ENCODE results near the gene ALK.

Gene ALK

GRCh38 chr2:29954316-29954715 lies 32.9 kb upstream of the ALK start:
- no peak overlapping the region for H3K27ac ChIP-seq (ENCODE audit: low read length)
- TF ChIP-seq EZH2phosphoT487 (IDR thresholded peaks at IDR 0.05; ENCODE audit: low read depth) (no peak), CTCF (IDR thresholded peaks at IDR 0.05; ENCODE audit: low read depth, low read length) (no peak)
- H3K36me3 ChIP-seq (replicated peaks; ENCODE audit: low read depth, low read length) = no peaks in the 10 kb centered on the region
- no peaks in the 10 kb centered on the region for H4K20me1 ChIP-seq (ENCODE audit: insufficient read depth, low read length)
- H3K9me3 ChIP-seq (ENCODE audit: insufficient read depth, low read length) = no peaks in the 10 kb centered on the region
- H3K27me3 ChIP-seq (ENCODE audit: low read depth, low read length) = peaks cover 60% of the 10 kb centered on the region
- no peak overlapping the region for H3K9ac ChIP-seq (ENCODE audit: low read length)
- peaks cover 16% of the 10 kb centered on the region for H3K4me1 ChIP-seq (ENCODE audit: low read length)
- peak overlapping the region; percentile 54 for H3K4me2 ChIP-seq (ENCODE audit: low read length)
- H3K4me3 ChIP-seq (ENCODE audit: low read length) = peak overlapping the region; percentile 29
- H3K79me2 ChIP-seq (ENCODE audit: low read length) = no peaks in the 10 kb centered on the region
- H2AFZ ChIP-seq (ENCODE audit: low read depth, low read length) = no peak overlapping the region

DNA sequence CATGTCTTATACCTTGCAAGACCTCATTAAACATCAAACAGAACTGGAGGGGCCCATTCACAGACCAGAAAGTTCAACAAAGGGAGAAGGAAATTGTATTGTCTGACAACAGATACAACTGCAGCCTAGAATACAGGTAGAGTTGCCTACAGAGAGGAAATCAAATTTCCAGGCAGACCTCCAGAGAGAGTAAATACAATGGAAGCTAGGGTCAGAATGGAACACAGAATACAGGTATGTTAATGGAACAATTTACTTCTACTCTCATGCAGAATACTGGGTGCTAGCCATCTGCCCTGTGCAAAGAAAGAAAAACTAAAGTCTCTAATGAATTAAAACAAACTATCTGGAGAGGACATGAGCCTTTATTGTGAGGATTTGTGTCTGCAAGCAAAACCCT lies 31.6 kb upstream of the ALK start:
- no peak for TF ChIP-seq EZH2phosphoT487 (IDR thresholded peaks at IDR 0.05; ENCODE audit: low read depth)
- TF ChIP-seq CTCF (IDR thresholded peaks at IDR 0.05; ENCODE audit: low read depth, low read length) = no peak
- no peaks in the 10 kb centered on the region for H3K36me3 ChIP-seq (replicated peaks; ENCODE audit: low read depth, low read length)

GRCh38 chr2:29951576-29951975 lies 30.2 kb upstream of the ALK start:
- no peaks in the 10 kb centered on the region; the same call in 1 of the 2 replicates for H3K9me3 ChIP-seq (ENCODE audit: insufficient read depth, low read length)
- peaks cover 52% of the 10 kb centered on the region for H3K27me3 ChIP-seq (ENCODE audit: low read depth, low read length)
- H3K4me2 ChIP-seq (ENCODE audit: low read length) = no peak overlapping the region
- H2AFZ ChIP-seq (ENCODE audit: low read depth, low read length) = no peak overlapping the region
- no peak overlapping the region for H3K27ac ChIP-seq (ENCODE audit: low read length)
- H3K36me3 ChIP-seq (replicated peaks; ENCODE audit: low read depth, low read length) = no peaks in the 10 kb centered on the region
- peaks cover 16% of the 10 kb centered on the region for H3K4me1 ChIP-seq (ENCODE audit: low read length)
- H3K4me3 ChIP-seq (ENCODE audit: low read length) = no peak overlapping the region
- no peaks in the 10 kb centered on the region for H4K20me1 ChIP-seq (ENCODE audit: insufficient read depth, low read length)
- no peaks in the 10 kb centered on the region for H3K79me2 ChIP-seq (ENCODE audit: low read length)
- no peak for TF ChIP-seq EZH2phosphoT487 (IDR thresholded peaks at IDR 0.05; ENCODE audit: low read depth)
- TF ChIP-seq CTCF (IDR thresholded peaks at IDR 0.05; ENCODE audit: low read depth, low read length) = no peak
- H3K9ac ChIP-seq (ENCODE audit: low read length) = no peak overlapping the region

More for the DNA sequence above, 31.6 kb upstream of the ALK start:
- H3K4me3 ChIP-seq (ENCODE audit: low read length) = no peak overlapping the region
- H3K27me3 ChIP-seq (ENCODE audit: low read depth, low read length) = peaks cover 60% of the 10 kb centered on the region
- no peak overlapping the region for H3K9ac ChIP-seq (ENCODE audit: low read length)
- no peaks in the 10 kb centered on the region for H3K9me3 ChIP-seq (ENCODE audit: insufficient read depth, low read length)
- H3K27ac ChIP-seq (ENCODE audit: low read length) = no peak overlapping the region
- peaks cover 16% of the 10 kb centered on the region for H3K4me1 ChIP-seq (ENCODE audit: low read length)
- H3K79me2 ChIP-seq (ENCODE audit: low read length) = no peaks in the 10 kb centered on the region
- no peak overlapping the region for H2AFZ ChIP-seq (ENCODE audit: low read depth, low read length)
- H3K4me2 ChIP-seq (ENCODE audit: low read length) = no peak overlapping the region
- H4K20me1 ChIP-seq (ENCODE audit: insufficient read depth, low read length) = no peaks in the 10 kb centered on the region

DNA sequence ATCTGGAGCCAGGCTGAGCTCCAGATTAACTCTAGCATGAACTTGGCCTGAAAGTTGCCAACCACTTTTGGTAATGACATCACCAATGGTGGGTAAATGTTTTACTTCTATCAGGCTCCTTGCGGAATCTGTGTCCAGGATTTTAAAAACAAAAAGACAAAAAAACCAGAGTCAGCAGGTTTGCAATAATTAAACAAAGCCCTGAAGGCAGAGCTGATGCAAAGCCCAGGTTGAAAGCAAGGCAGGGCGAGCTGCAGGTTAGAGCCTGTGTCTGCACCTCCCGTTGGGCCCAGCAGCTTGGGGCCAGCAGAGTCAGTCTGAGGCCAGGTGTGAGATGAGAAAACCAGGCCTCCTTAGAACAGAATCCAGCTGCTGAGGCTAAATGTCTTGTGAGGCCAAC lies 29.1 kb upstream of the ALK start:
- H3K36me3 ChIP-seq (replicated peaks; ENCODE audit: low read depth, low read length) = no peaks in the 10 kb centered on the region
- TF ChIP-seq EZH2phosphoT487 (IDR thresholded peaks at IDR 0.05; ENCODE audit: low read depth) (no peak), CTCF (IDR thresholded peaks at IDR 0.05; ENCODE audit: low read depth, low read length) (no peak)
- no peak overlapping the region for H3K27ac ChIP-seq (ENCODE audit: low read length)
- no peak overlapping the region for H2AFZ ChIP-seq (ENCODE audit: low read depth, low read length)
- H3K4me1 ChIP-seq (ENCODE audit: low read length) = peaks cover 15% of the 10 kb centered on the region
- no peaks in the 10 kb centered on the region for H4K20me1 ChIP-seq (ENCODE audit: insufficient read depth, low read length)
- H3K9me3 ChIP-seq (ENCODE audit: insufficient read depth, low read length) = no peaks in the 10 kb centered on the region; the same call in 1 of the 2 replicates
- no peaks in the 10 kb centered on the region for H3K79me2 ChIP-seq (ENCODE audit: low read length)
- no peak overlapping the region for H3K4me2 ChIP-seq (ENCODE audit: low read length)
- peaks cover 54% of the 10 kb centered on the region for H3K27me3 ChIP-seq (ENCODE audit: low read depth, low read length)
- no peak overlapping the region for H3K9ac ChIP-seq (ENCODE audit: low read length)
- H3K4me3 ChIP-seq (ENCODE audit: low read length) = no peak overlapping the region
